Nephron progenitor cell (in vitro differentiated cells): ENCODE data around the gene SELPLG.
"Not testable (repeated sequence)": the region's sequence is repeated elsewhere in the genome, so short reads cannot be mapped to it uniquely, and the experiment has no call there.

Experiments used
- DNase-seq: peaks from one replicate; pipeline ENCODE4 v3.0.0; 2021
- H3K27ac Mint-ChIP-seq: 2 replicates; pipeline ENCODE4 v1.8.0; 2021; ENCODE audit warnings: mild to moderate bottlenecking, moderate library complexity, mixed read lengths
- H3K27me3 Mint-ChIP-seq: 2 replicates; pipeline ENCODE4 v1.8.0; 2021; ENCODE audit warnings: mild to moderate bottlenecking, low read depth, mixed read lengths; ENCODE audit not compliant: poor library complexity
- H3K36me3 Mint-ChIP-seq: 2 replicates; pipeline ENCODE4 v1.8.0; 2021; ENCODE audit warnings: low read depth, mixed read lengths
- H3K4me1 Mint-ChIP-seq: 2 replicates; pipeline ENCODE4 v1.8.0; 2021; ENCODE audit warnings: mixed read lengths
- H3K4me3 Mint-ChIP-seq: 2 replicates; pipeline ENCODE4 v1.8.0; 2021; ENCODE audit warnings: mild to moderate bottlenecking, moderate library complexity, mixed read lengths
- H3K9me3 Mint-ChIP-seq: 2 replicates; pipeline ENCODE4 v1.8.0; 2021; ENCODE audit warnings: mild to moderate bottlenecking, moderate library complexity, mixed read lengths
- CTCF ChIP-seq: fragments of 200-600 bp; sonication (generic); IDR thresholded peaks from 2 replicates; pipeline ENCODE4 v1.5.0; 2021; ENCODE audit warnings: antibody characterized with exemption

SELPLG gene

GRCh38 chr12:108637222-108637971, 3.7 kb upstream of the SELPLG start:
- H3K4me3 Mint-ChIP-seq, result no peak overlapping the region
- peaks cover 68% of the 10 kb centered on the region for H3K4me1 Mint-ChIP-seq
- DNase-seq, result no peak
- no peak overlapping the region for H3K27ac Mint-ChIP-seq
- no peaks in the 10 kb centered on the region for H3K9me3 Mint-ChIP-seq
- H3K27me3 Mint-ChIP-seq, result no peaks in the 10 kb centered on the region
- no peaks in the 10 kb centered on the region for H3K36me3 Mint-ChIP-seq
- no peak for TF ChIP-seq CTCF

GRCh38 chr12:108635997-108636808, 2.5 kb upstream of the SELPLG start:
- Mint-ChIP-seq H3K9me3 (no peaks in the 10 kb centered on the region), H3K4me3 (no peak overlapping the region), H3K27me3 (no peaks in the 10 kb centered on the region), H3K36me3 (no peaks in the 10 kb centered on the region), H3K27ac (no peak overlapping the region), H3K4me1 (peaks cover 56% of the 10 kb centered on the region)
- no peak for DNase-seq
- TF ChIP-seq CTCF, result no peak

- no peak for DNase-seq
Measured at GRCh38 chr12:108635201-108635996, 1.7 kb upstream of the SELPLG start.

GRCh38 chr12:108634341-108634751, 652 bp upstream of the SELPLG start:
- no peak for DNase-seq
- Mint-ChIP-seq H3K4me3 (no peak overlapping the region), H3K36me3 (no peaks in the 10 kb centered on the region), H3K27me3 (no peaks in the 10 kb centered on the region), H3K9me3 (no peaks in the 10 kb centered on the region), H3K27ac (no peak overlapping the region), H3K4me1 (peaks cover 56% of the 10 kb centered on the region)
- no peak for TF ChIP-seq CTCF

More at GRCh38 chr12:108635201-108635996, 1.7 kb upstream of the SELPLG start:
- no peaks in the 10 kb centered on the region for H3K36me3 Mint-ChIP-seq
- H3K27ac Mint-ChIP-seq, result no peak overlapping the region
- peaks cover 52% of the 10 kb centered on the region for H3K4me1 Mint-ChIP-seq
- H3K9me3 Mint-ChIP-seq, result no peaks in the 10 kb centered on the region
- H3K27me3 Mint-ChIP-seq, result no peaks in the 10 kb centered on the region
- TF ChIP-seq CTCF, result no peak
- H3K4me3 Mint-ChIP-seq, result no peak overlapping the region

- DNase-seq, result no peak
- Mint-ChIP-seq H3K27me3 (no peaks in the 10 kb centered on the region), H3K4me1 (peaks cover 51% of the 10 kb centered on the region), H3K27ac (no peak overlapping the region), H3K36me3 (no peaks in the 10 kb centered on the region), H3K9me3 (no peaks in the 10 kb centered on the region), H3K4me3 (no peak overlapping the region)
- no peak for TF ChIP-seq CTCF
Measured at GRCh38 chr12:108633081-108633533, 587 bp downstream of the SELPLG start.

GRCh38 chr12:108631261-108631660, 2.4 kb downstream of the SELPLG start:
- not testable (repeated sequence) for H3K27ac Mint-ChIP-seq, DNase-seq, H3K9me3 Mint-ChIP-seq, H3K36me3 Mint-ChIP-seq, H3K4me3 Mint-ChIP-seq, H3K27me3 Mint-ChIP-seq
- H3K4me1 Mint-ChIP-seq, result peaks cover 38% of the 10 kb centered on the region
